Fibroblast of upper back skin (primary cell): ENCODE measurements around the gene JMJD7.
A peak's percentile ranks its signal among the peaks of the same experiment; 100 is the strongest.

Source experiments
- DNase-seq: peaks from one replicate; pipeline ENCODE4 v3.0.0-alpha.2; 2013

Gene JMJD7

DNA sequence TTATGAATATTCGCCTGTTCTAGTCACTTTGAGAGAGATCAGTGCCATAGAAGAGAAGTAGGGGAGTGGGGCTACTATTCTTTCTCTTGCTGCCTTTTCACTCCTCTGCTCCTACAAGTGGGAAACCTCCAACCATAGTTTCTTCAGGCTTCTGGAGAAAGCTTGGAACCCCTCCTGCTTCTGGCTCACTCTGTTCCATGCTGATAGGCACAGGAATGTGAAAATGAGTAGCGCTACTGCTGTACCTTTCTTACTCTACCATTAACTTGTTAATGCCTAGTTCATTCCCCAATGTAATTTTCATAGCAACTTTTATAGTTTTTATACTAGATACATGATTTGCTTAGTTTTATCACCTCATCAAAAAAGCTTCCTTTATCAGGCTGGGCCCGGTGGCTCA is 26.7 kb upstream of the JMJD7 start:
- DNase-seq = no peak

GRCh38 chr15:41801850-41802455 is 25.9 kb upstream of the JMJD7 start:
- DNase-seq = peak; percentile 36

GRCh38 chr15:41804361-41804760 is 23.5 kb upstream of the JMJD7 start:
- no peak for DNase-seq

GRCh38 chr15:41804916-41805666 is 22.8 kb upstream of the JMJD7 start:
- no peak for DNase-seq

GRCh38 chr15:41805711-41806110 is 22.2 kb upstream of the JMJD7 start:
- no peak for DNase-seq

DNA sequence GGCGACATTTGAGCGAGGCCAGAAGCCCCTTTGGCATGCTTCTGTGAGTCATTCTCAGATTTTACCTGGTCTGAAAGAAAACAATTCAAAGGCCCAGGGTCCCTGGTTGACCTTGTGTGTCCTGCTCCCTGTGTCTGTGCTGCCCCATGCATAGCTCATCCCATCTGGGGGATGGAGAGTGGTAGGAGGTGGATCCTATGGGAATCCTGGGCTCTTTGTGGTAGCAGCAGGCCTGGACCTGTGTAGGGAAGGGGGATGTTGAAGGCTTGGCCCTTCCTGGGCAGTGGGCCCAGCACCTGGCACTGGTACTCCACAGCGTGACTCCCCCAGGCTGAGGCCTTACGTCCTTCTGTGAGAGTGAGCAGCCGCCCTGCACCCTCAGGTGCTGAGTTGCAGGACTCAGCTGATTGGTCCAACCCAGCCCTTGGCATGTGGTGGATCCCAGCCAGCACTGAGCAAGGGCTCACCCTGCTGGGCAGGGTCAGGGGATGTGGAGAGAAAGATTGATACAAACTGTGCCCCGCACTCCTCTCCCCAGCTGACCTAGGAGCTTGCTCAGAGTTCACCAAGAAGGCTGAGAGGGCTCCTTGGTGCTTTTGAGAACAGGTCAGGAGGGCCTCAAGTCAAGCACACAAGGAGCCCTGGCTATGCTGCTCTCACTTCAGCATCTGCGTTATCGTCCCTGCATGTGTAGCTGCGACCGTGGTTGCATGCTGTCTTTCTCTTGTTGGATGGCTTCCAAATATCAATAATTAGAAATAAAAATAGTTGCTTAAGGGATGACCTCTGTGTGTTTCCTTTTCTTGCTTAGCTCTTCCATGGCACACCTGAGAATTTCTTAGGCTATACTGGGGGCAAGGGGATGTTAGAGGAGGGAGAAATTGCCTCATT is 21.4 kb upstream of the JMJD7 start:
- no peak for DNase-seq

DNA sequence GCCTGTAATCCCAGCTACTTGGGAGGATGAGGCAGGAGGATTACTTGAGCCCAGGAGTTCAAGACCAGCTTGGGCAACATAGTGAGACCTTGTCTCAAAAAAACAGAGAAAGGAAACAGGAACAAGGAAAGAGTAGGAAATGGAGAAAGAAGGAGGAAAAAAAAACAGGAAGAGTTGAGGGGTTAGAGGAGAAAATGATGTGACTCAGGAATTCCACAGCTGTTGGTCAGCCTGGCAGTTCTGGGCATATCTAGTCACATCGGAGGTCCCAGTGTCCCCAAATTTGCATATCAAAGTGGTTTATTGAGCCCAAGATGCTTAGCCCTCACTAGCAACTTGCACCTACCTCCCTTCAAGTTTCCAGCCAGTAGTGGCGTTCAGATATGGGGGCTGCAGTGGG is 18.8 kb upstream of the JMJD7 start:
- no peak for DNase-seq

- no peak for DNase-seq
These were observed 18.2 kb upstream of the JMJD7 start for GRCh38 chr15:41809526-41810220.

- DNase-seq = no peak
These were observed 17.1 kb upstream of the JMJD7 start for GRCh38 chr15:41810651-41811431.

GRCh38 chr15:41811432-41812195 is 16.3 kb upstream of the JMJD7 start:
- peak; percentile 80 for DNase-seq

DNA sequence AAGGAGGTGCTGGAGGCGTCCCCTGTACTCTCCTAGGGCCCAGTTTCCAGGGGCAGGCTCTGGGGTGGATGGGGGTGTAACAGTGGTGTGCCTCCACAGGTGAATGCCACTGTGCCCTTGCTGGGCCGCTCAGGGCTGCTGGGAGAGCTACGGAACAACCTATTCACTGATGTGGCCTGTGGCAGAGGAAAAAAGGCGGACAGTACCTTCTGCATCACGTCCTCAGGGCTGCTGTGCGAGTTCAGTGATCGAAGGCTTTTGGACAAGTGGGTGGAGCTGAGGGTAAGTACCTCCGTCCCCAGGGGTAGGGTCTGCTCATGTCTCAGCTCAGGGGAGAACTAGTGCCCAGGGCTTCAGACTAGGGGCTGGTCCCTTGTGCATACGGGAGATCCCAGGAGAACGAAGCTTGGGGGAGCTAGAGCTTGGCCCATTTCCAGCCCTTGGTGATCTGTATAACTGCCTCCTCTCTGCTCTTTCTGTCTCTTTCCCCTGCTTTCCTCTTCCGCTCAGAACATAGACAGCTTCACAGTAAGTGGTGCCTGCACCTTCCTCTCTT is 15.0 kb upstream of the JMJD7 start:
- no peak for DNase-seq

DNA sequence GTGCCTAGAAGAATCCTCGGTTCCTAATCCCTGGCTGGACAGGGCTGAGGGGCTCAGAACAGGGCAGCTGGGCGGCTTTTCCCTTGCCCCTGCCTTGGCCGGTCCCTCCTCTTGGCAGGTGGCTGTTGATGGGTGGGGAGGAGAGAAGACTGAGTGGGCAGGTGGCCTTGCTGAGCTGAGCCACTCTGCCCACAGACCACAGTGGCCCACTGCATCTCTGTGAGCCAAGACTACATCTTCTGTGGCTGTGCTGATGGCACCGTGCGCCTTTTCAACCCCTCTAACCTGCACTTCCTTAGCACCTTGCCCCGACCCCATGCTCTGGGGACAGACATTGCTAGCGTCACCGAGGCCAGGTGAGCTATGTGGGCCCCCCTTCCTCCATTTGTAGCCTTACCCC is 14.5 kb upstream of the JMJD7 start:
- no peak for DNase-seq

DNA sequence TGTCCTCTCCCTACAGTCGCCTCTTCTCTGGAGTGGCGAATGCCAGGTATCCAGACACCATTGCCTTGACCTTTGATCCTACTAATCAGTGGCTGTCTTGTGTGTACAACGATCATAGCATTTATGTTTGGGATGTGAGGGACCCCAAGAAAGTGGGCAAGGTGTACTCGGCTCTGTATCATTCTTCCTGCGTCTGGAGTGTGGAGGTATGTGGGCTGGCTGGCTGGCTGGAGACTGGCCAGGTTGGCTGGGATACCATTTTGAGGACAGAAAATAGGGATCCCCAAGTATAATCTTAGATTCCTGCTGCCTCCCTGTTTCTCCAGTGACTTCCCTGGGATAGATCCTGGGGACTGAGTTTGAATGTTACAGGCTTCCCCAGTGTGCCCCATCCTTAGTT is 13.4 kb upstream of the JMJD7 start:
- no peak for DNase-seq

GRCh38 chr15:41816788-41817187 is 11.1 kb upstream of the JMJD7 start:
- DNase-seq = no peak

- DNase-seq = no peak
These were observed 10.6 kb upstream of the JMJD7 start for GRCh38 chr15:41817327-41817726.

- no peak for DNase-seq
These were observed 10.1 kb upstream of the JMJD7 start for GRCh38 chr15:41817781-41818180.

GRCh38 chr15:41819455-41820050 is 8.3 kb upstream of the JMJD7 start:
- no peak for DNase-seq

DNA sequence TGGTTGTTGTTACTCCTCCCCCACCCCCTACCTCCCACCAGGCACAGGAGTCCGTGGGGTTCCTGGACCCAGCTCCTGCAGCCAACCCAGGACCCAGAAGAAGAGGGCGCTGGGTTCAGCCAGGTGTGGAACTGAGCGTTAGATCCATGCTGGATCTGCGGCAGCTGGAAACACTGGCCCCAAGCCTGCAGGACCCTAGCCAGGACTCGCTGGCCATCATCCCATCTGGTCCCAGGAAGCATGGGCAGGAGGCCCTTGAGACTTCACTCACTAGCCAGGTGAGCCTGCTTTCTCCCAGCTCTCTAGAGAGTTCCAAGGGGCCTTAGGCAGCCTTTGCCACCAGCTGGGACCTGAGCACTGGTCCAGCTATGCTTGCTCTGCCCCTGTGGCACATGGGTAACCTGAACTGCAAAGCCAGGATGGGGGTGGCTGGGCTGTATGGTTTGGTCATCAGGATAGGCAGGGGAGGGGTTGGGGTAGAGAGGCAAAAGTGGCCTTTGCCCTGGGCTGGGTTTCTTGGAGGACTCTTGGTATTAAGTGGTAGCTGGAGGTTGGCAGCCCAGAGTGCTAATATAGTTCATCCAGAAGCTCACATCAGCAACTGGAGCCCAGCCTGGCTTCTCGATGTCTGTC is 7.0 kb upstream of the JMJD7 start:
- no peak for DNase-seq

- DNase-seq = no peak
These were observed 6.1 kb upstream of the JMJD7 start for GRCh38 chr15:41821831-41822230.

DNA sequence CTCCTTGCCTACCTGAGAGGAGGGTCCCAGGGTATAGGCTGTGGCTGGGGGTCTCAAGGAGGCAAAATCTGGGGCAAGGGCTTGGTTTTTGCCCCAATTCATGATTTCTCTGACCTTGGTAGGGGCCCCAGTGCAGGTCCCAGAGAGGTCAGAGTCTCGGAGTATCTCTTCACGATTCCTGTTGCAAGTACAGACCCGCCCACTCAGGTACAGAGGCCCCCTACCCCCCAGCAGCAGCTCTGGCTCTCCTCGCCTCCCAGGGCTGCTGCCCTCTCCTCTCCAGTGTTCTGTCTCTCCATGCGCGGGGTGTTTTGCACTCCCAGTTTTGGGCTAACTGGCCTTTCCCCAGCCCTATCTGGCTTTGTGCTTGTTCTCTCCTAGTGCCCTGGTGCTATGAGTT is 5.4 kb upstream of the JMJD7 start:
- DNase-seq = no peak
